Mesenteric fat pad (tissue), 1 donor: ENCODE results near the gene TBX2. TPM values are rescaled to one million over a fixed set of nuclear protein-coding genes. Genes with fewer than 3 reads are reported as not detected.
A peak's percentile ranks its signal among the peaks of the same experiment; 100 is the strongest.

Experiments used
- DNase-seq: peaks from one replicate; pipeline ENCODE4 v3.0.0-alpha.2; 2020; ENCODE audit warnings: low spot score
- total RNA-seq: library from RNA; stranded (reverse); fragmentation: NEBNext Ultra II Directional; extraction: Animal tissue kit (Norgen Biotek cat#: 25700); gene quantifications from one replicate; pipeline ENCODE4 v1.2.1, GENCODE V29; 2021
- donor health status: DM: yes; HTN: yes; CAD: no.

The TBX2 gene
- total RNA-seq, 1 donor from 2014 or later = 16.1 TPM

GRCh38 chr17:61451538-61452300 is 52.1 kb downstream of the TBX2 start:
- DNase-seq = peak; percentile 88

- DNase-seq = peak; percentile 82
Observed at GRCh38 chr17:61452301-61453290, 53.0 kb downstream of the TBX2 start, which contains the start of gene TBX4. TBX4 (plus strand) TSS chr17:61452422; CDS start chr17:61456491, 4,069 bp downstream.

- no peak for DNase-seq
Observed at GRCh38 chr17:61453566-61454380, 54.1 kb downstream of the TBX2 start.

- DNase-seq = peak; percentile 85
Observed at GRCh38 chr17:61454381-61455323, 55.0 kb downstream of the TBX2 start.

- DNase-seq = peak; percentile 68
Observed at GRCh38 chr17:61455324-61456060, 55.8 kb downstream of the TBX2 start.

- DNase-seq = peak; percentile 78
Observed at GRCh38 chr17:61456061-61456681, 56.5 kb downstream of the TBX2 start.

GRCh38 chr17:61456688-61457225 is 57.1 kb downstream of the TBX2 start:
- DNase-seq = peak; percentile 83

GRCh38 chr17:61457226-61457983 is 57.8 kb downstream of the TBX2 start:
- DNase-seq = peak; percentile 75

GRCh38 chr17:61458000-61458399 is 58.4 kb downstream of the TBX2 start:
- DNase-seq = no peak

GRCh38 chr17:61458421-61459141 is 58.9 kb downstream of the TBX2 start:
- DNase-seq = no peak

Other genes starting within 250 kb of the TBX2 start
- gene TBX4, start 52.6 kb downstream of the TBX2 start, total RNA-seq = 0.19 TPM
- not detected for gene NACA2, start 191.4 kb downstream of the TBX2 start, total RNA-seq